HL-60/S4 (cell line): ENCODE measurements around the gene PAM16.

ENCODE experiments used
- in situ Hi-C: fragments of 300-500 bp; cut with MboI; formaldehyde crosslinking; loops from 2 replicates; pipeline ENCODE4 v1.14.3; 2022; ENCODE audit warnings: low sequenced_read_pairs

Gene PAM16

GRCh38 chr16:4306470-4307214, 44.5 kb downstream of the PAM16 start:
- in situ Hi-C loops, result no loop called here

- in situ Hi-C loops, result no loop called here
Observed at GRCh38 chr16:4303973-4304372, 47.1 kb downstream of the PAM16 start.

- in situ Hi-C loops, result no loop called here
Observed at GRCh38 chr16:4301968-4302367, 49.2 kb downstream of the PAM16 start.

GRCh38 chr16:4301177-4301576, 49.9 kb downstream of the PAM16 start:
- in situ Hi-C loops, result no loop called here

GRCh38 chr16:4298761-4299522, 52.2 kb downstream of the PAM16 start:
- in situ Hi-C loops, result no loop called here

GRCh38 chr16:4297480-4297879, 53.6 kb downstream of the PAM16 start:
- in situ Hi-C loops, result no loop called here

GRCh38 chr16:4295581-4295980, 55.5 kb downstream of the PAM16 start:
- in situ Hi-C loops, result no loop called here

GRCh38 chr16:4293822-4294457, 57.2 kb downstream of the PAM16 start:
- in situ Hi-C loops, result loop anchor here (5.0 kb wide), 1 partner anchor 33 kb away; no protein-coding TSS in a partner anchor

GRCh38 chr16:4293181-4293716, 57.9 kb downstream of the PAM16 start:
- in situ Hi-C loops, result loop anchor here (5.0 kb wide), 1 partner anchor 34 kb away; no protein-coding TSS in a partner anchor

GRCh38 chr16:4291699-4292098, 59.4 kb downstream of the PAM16 start:
- in situ Hi-C loops, result loop anchor here (5.0 kb wide), 1 partner anchor 36 kb away; no protein-coding TSS in a partner anchor
